Measurements from ENCODE around the gene RPA1. TPM values are rescaled to one million over a fixed set of nuclear protein-coding genes. Genes with fewer than 3 reads are reported as not detected.

Gene RPA1
- total RNA-seq, 1 experiment from 2014 or later: 158 TPM

DNA sequence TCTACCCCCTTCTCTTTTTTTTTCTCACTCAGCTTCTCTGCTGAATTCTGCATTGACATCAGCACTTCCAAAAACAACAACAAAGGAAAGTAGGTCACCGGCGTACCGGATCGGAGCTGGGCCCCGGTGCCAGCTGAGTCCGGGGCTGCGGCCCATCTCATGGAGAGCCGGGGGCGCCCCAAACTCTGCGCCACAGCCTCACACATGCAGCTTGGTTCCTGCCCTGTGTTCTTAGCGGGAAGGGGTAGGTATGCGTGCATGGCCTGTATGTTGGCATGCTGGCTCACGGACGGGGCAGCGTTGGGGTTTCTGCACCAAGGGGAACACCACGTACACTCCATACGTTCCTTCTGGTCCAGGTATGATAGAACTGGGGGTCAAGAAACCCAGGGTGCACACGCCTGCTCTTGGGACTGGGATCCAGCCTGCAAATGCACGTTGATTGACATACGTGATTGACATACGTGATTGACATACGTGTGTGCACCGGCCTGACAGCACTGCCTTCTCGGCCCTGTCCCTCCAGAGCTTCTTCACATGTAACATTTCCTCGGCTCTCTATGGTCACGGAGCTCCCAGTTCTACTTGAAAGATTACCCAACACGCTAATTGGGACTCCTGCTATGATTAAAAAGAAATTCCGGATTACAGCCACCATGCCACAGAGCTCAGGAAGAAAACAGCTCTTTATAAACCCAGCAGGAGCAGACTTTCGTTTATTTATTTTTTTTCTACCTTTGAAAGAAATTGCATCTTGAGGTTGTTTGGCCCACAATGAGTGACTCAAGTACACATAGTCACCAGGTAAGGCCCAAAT, 88.7 kb downstream of the RPA1 start:
- peaks cover 28% of the 10 kb centered on the region for H3K27me3 Mint-ChIP-seq (ENCODE audit: low read depth)
- H3K27ac Mint-ChIP-seq: no peak overlapping the region
- H3K9me3 Mint-ChIP-seq: no peaks in the 10 kb centered on the region
- H3K4me3 Mint-ChIP-seq: no peak overlapping the region
- ChIA-PET POLR2A (no interaction called here), CTCF (interaction anchor here (1.1 to 2.5 kb wide), 4 partner anchors 10 to 108 kb away, joined by 3 to 15 read pairs (median 5); no protein-coding TSS in a partner anchor)
- no peak for TF ChIP-seq ZNF219 (CRISPR knock-in tag; IDR thresholded peaks at IDR 0.05; ENCODE audit: borderline replicate concordance)
- TF ChIP-seq FOXP1 (CRISPR knock-in tag; IDR thresholded peaks at IDR 0.05; ENCODE audit: borderline replicate concordance): no peak
- TF ChIP-seq MYBL2 (CRISPR knock-in tag; IDR thresholded peaks at IDR 0.05): no peak
- TF ChIP-seq NR3C1 (CRISPR knock-in tag; conservative IDR thresholded peaks at IDR 0.05; ENCODE audit: low read depth): no peak
- TF ChIP-seq ZNF263 (CRISPR knock-in tag; IDR thresholded peaks at IDR 0.05; ENCODE audit: low read depth): no peak
- no peak for TF ChIP-seq CBFB (CRISPR knock-in tag; IDR thresholded peaks at IDR 0.05; ENCODE audit: low read depth)
- TF ChIP-seq, protein P1, sequence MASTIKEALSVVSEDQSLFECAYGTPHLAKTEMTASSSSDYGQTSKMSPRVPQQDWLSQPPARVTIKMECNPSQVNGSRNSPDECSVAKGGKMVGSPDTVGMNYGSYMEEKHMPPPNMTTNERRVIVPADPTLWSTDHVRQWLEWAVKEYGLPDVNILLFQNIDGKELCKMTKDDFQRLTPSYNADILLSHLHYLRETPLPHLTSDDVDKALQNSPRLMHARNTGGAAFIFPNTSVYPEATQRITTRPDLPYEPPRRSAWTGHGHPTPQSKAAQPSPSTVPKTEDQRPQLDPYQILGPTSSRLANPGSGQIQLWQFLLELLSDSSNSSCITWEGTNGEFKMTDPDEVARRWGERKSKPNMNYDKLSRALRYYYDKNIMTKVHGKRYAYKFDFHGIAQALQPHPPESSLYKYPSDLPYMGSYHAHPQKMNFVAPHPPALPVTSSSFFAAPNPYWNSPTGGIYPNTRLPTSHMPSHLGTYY (CRISPR knock-in tag; IDR thresholded peaks at IDR 0.05): no peak
- TF ChIP-seq SP1 (CRISPR knock-in tag; conservative IDR thresholded peaks at IDR 0.05): no peak
- TF ChIP-seq FOXJ3 (CRISPR knock-in tag; IDR thresholded peaks at IDR 0.05; ENCODE audit: borderline replicate concordance): no peak
- TF ChIP-seq, protein P2, sequence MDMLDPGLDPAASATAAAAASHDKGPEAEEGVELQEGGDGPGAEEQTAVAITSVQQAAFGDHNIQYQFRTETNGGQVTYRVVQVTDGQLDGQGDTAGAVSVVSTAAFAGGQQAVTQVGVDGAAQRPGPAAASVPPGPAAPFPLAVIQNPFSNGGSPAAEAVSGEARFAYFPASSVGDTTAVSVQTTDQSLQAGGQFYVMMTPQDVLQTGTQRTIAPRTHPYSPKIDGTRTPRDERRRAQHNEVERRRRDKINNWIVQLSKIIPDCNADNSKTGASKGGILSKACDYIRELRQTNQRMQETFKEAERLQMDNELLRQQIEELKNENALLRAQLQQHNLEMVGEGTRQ (CRISPR knock-in tag; IDR thresholded peaks at IDR 0.05): no peak
- no peak for TF ChIP-seq MXD4 (CRISPR knock-in tag; IDR thresholded peaks at IDR 0.05; ENCODE audit: borderline replicate concordance)
- TF ChIP-seq, protein P3, sequence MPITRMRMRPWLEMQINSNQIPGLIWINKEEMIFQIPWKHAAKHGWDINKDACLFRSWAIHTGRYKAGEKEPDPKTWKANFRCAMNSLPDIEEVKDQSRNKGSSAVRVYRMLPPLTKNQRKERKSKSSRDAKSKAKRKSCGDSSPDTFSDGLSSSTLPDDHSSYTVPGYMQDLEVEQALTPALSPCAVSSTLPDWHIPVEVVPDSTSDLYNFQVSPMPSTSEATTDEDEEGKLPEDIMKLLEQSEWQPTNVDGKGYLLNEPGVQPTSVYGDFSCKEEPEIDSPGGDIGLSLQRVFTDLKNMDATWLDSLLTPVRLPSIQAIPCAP (CRISPR knock-in tag; IDR thresholded peaks at IDR 0.05): no peak
- TF ChIP-seq, protein P4, sequence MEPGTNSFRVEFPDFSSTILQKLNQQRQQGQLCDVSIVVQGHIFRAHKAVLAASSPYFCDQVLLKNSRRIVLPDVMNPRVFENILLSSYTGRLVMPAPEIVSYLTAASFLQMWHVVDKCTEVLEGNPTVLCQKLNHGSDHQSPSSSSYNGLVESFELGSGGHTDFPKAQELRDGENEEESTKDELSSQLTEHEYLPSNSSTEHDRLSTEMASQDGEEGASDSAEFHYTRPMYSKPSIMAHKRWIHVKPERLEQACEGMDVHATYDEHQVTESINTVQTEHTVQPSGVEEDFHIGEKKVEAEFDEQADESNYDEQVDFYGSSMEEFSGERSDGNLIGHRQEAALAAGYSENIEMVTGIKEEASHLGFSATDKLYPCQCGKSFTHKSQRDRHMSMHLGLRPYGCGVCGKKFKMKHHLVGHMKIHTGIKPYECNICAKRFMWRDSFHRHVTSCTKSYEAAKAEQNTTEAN (CRISPR knock-in tag; IDR thresholded peaks at IDR 0.05): no peak
- TF ChIP-seq ZNF396 (CRISPR knock-in tag; IDR thresholded peaks at IDR 0.05; ENCODE audit: borderline replicate concordance): no peak
- TF ChIP-seq ESRRA (CRISPR knock-in tag; IDR thresholded peaks at IDR 0.05; ENCODE audit: borderline replicate concordance): no peak
- no peak for TF ChIP-seq JUN (CRISPR knock-in tag; IDR thresholded peaks at IDR 0.05)
- no peak for TF ChIP-seq TP53 (CRISPR knock-in tag; IDR thresholded peaks at IDR 0.05)
- TF ChIP-seq, protein P5, sequence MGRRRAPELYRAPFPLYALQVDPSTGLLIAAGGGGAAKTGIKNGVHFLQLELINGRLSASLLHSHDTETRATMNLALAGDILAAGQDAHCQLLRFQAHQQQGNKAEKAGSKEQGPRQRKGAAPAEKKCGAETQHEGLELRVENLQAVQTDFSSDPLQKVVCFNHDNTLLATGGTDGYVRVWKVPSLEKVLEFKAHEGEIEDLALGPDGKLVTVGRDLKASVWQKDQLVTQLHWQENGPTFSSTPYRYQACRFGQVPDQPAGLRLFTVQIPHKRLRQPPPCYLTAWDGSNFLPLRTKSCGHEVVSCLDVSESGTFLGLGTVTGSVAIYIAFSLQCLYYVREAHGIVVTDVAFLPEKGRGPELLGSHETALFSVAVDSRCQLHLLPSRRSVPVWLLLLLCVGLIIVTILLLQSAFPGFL (CRISPR knock-in tag; IDR thresholded peaks at IDR 0.05; ENCODE audit: borderline replicate concordance): no peak
- no peak for TF ChIP-seq NR1H2 (CRISPR knock-in tag; IDR thresholded peaks at IDR 0.05)
- no peak for TF ChIP-seq ZNF317 (CRISPR knock-in tag; IDR thresholded peaks at IDR 0.05; ENCODE audit: borderline replicate concordance, low read depth)
- peaks cover 3% of the 10 kb centered on the region for H3K4me1 Mint-ChIP-seq
- H3K36me3 Mint-ChIP-seq: no peaks in the 10 kb centered on the region
- DNase-seq (ENCODE audit: low spot score): no peak
- ATAC-seq: no peak

DNA sequence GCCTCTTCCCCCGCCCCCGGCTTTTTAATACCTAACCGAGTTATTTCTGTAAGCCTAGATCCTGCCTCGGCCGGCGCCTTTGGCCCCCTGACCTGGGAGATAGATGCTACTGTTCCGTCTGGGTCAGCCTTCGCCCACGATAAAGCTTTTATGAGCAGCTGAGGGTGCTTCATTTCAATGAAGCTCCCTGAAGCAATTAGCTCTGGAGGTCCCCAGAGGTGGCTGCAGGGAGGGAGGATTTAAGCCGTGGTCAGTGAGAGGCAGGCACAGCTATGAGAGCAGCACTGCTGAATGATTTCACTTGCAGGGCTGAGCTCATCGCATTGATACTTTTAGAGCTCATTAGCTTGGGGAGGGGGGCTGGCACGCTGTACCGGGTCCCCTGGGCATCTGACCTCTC, 89.4 kb downstream of the RPA1 start:
- ChIA-PET CTCF (interaction anchor here (1.1 to 2.5 kb wide), 4 partner anchors 10 to 107 kb away, joined by 3 to 15 read pairs (median 5); no protein-coding TSS in a partner anchor), POLR2A (no interaction called here)
- Mint-ChIP-seq H3K9me3 (no peaks in the 10 kb centered on the region), H3K27me3 (ENCODE audit: low read depth) (peaks cover 22% of the 10 kb centered on the region), H3K4me1 (peaks cover 3% of the 10 kb centered on the region), H3K36me3 (no peaks in the 10 kb centered on the region), H3K4me3 (no peak overlapping the region), H3K27ac (no peak overlapping the region)
- DNase-seq (ENCODE audit: low spot score) (no peak), ATAC-seq (no peak)
- no peak for TF ChIP-seq ZNF219 (CRISPR knock-in tag; IDR thresholded peaks at IDR 0.05; ENCODE audit: borderline replicate concordance)
- TF ChIP-seq PRRX2 (CRISPR knock-in tag; IDR thresholded peaks at IDR 0.05): no peak
- TF ChIP-seq, protein P6, sequence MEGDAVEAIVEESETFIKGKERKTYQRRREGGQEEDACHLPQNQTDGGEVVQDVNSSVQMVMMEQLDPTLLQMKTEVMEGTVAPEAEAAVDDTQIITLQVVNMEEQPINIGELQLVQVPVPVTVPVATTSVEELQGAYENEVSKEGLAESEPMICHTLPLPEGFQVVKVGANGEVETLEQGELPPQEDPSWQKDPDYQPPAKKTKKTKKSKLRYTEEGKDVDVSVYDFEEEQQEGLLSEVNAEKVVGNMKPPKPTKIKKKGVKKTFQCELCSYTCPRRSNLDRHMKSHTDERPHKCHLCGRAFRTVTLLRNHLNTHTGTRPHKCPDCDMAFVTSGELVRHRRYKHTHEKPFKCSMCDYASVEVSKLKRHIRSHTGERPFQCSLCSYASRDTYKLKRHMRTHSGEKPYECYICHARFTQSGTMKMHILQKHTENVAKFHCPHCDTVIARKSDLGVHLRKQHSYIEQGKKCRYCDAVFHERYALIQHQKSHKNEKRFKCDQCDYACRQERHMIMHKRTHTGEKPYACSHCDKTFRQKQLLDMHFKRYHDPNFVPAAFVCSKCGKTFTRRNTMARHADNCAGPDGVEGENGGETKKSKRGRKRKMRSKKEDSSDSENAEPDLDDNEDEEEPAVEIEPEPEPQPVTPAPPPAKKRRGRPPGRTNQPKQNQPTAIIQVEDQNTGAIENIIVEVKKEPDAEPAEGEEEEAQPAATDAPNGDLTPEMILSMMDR (IDR thresholded peaks at IDR 0.05): no peak
- no peak for TF ChIP-seq MYBL2 (CRISPR knock-in tag; IDR thresholded peaks at IDR 0.05)
- TF ChIP-seq ZNF423 (CRISPR knock-in tag; IDR thresholded peaks at IDR 0.05): no peak
- TF ChIP-seq, protein P7, sequence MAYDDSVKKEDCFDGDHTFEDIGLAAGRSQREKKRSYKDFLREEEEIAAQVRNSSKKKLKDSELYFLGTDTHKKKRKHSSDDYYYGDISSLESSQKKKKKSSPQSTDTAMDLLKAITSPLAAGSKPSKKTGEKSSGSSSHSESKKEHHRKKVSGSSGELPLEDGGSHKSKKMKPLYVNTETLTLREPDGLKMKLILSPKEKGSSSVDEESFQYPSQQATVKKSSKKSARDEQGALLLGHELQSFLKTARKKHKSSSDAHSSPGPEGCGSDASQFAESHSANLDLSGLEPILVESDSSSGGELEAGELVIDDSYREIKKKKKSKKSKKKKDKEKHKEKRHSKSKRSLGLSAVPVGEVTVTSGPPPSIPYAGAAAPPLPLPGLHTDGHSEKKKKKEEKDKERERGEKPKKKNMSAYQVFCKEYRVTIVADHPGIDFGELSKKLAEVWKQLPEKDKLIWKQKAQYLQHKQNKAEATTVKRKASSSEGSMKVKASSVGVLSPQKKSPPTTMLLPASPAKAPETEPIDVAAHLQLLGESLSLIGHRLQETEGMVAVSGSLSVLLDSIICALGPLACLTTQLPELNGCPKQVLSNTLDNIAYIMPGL (CRISPR knock-in tag; IDR thresholded peaks at IDR 0.05): no peak
- TF ChIP-seq, protein P8, sequence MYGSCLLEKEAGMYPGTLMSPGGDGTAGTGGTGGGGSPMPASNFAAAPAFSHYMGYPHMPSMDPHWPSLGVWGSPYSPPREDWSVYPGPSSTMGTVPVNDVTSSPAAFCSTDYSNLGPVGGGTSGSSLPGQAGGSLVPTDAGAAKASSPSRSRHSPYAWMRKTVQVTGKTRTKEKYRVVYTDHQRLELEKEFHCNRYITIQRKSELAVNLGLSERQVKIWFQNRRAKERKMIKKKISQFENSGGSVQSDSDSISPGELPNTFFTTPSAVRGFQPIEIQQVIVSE (CRISPR knock-in tag; IDR thresholded peaks at IDR 0.05; ENCODE audit: borderline replicate concordance): no peak

All from WTC11 (cell line).